ENCODE data around the gene GRIN3B. TPM values are rescaled to one million over a fixed set of nuclear protein-coding genes. Genes with fewer than 3 reads are reported as not detected.

Gene GRIN3B
- polyA plus RNA-seq, 1 donor: 0.22 TPM

DNA sequence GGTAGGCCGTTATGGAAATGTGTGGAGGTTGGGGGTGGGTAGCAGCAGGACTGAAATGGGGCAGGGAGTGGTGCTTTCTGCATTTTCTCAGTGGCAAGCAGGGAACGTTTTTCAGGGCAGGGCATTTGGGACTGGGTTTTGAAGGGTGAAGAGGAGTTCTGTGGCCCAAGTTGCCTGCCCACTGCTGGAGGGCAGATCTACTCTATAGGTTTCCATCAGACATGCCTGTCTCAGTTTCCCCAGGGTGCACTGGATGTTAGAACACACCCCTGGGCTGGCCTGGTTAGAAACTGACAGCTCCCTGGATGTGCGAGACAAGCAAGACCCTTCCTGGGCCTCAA is 870 bp upstream of the GRIN3B start:
- Histone ChIP-seq H3K36me3 (ENCODE audit: control insufficient read depth, insufficient read depth, low read length) (peaks cover 4% of the 10 kb centered on the region), H3K9me3 (ENCODE audit: control insufficient read depth, low read depth, low read length) (peaks cover 11% of the 10 kb centered on the region), H3K4me3 (ENCODE audit: low read length) (no peak overlapping the region), H3K4me1 (ENCODE audit: control insufficient read depth, insufficient read depth, low read length) (peaks cover 20% of the 10 kb centered on the region), H3K27ac (ENCODE audit: low read length) (no peak overlapping the region), H3K27me3 (ENCODE audit: control insufficient read depth, insufficient read depth, low read length) (peaks cover 71% of the 10 kb centered on the region)
- DNase-seq: no peak
- 80% methylated on average over 1 of the region's 3 CpGs for WGBS (ENCODE audit: insufficient coverage, low lambda C conversion rate)

DNA sequence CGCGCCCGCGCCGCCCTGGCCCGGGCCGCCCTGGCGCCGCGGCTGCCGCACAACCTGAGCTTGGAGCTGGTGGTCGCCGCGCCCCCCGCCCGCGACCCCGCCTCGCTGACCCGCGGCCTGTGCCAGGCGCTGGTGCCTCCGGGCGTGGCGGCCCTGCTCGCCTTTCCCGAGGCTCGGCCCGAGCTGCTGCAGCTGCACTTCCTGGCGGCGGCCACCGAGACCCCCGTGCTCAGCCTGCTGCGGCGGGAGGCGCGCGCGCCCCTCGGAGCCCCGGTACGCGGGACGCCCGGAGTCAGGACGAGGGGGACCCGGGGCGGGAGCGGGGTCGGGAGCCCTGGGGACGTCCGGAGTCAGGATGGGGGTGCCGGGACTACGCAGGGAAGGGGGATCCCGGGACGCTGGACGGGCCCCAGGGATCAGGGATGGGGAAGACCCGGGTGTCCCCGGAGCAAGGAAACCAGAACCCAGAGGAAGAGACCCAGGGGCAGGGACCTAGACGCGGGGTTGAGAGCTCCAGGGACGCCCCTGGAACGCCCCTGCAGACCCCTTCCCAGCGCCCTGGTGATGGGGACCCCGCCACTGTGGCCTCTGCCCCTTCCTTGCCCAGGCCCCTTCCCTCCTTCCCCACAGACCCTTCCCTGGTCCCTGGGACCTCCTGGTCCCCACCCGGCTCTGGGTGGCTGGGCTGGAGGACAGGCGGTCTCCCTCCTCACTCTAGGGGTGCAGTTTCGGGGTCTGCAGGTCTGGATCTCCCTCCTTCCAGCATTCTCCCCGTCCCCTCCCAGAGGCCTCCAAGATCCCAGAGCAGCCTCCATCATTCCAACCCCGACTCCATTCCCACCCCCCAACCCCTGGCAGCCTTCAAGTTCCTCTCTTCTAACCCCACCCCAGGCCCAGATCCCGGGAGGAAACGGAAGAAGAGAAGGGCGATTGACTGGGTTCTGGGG is 645 bp downstream of the GRIN3B start:
- H3K27me3 ChIP-seq (ENCODE audit: control insufficient read depth, insufficient read depth, low read length): peaks cover 62% of the 10 kb centered on the region
- no peaks in the 10 kb centered on the region for H3K36me3 ChIP-seq (ENCODE audit: control insufficient read depth, insufficient read depth, low read length)
- WGBS (ENCODE audit: insufficient coverage, low lambda C conversion rate): 33% methylated on average over 3 of the region's 73 CpGs
- no peak overlapping the region for H3K4me3 ChIP-seq (ENCODE audit: low read length)
- no peak overlapping the region for H3K27ac ChIP-seq (ENCODE audit: low read length)
- DNase-seq: no peak
- H3K9me3 ChIP-seq (ENCODE audit: control insufficient read depth, low read depth, low read length): peaks cover 18% of the 10 kb centered on the region
- peaks cover 18% of the 10 kb centered on the region for H3K4me1 ChIP-seq (ENCODE audit: control insufficient read depth, insufficient read depth, low read length)

DNA sequence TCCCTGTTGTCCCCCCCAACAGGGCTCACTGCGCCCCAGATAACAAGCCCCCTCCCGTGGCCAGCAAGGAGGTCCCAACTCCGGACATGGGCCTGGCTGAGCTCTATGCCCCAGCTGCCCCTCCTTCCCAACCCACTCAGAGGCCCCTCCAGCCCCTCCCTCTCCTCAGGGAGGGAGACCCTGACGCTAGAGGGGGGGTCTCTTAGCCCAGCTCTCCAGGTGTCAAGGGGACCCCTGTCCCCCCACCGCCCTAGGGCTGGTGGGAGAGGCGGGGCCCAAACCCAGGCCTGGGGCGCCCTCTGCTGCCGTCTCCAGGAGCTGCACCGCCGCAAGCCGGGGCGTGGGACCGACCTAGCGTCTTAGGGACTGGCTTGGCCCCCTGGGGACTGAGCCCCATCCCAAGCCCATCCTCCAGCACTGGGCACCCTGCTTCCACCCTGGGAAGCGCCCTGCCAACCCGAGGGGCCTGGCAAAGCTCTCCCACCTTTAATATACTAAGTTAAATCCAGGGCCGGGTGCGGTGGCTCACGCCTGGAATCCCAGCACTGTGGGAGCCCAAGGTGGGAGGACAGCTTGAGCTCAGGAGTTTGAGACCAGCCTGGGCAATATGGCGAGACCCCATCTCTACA is 1.4 kb downstream of the GRIN3B start:
- no peak overlapping the region for H3K27ac ChIP-seq (ENCODE audit: low read length)
- no peak overlapping the region for H3K4me3 ChIP-seq (ENCODE audit: low read length)
- no CpG with 5 or more reads among the region's 20 CpGs for WGBS (ENCODE audit: insufficient coverage, low lambda C conversion rate)
- peaks cover 54% of the 10 kb centered on the region for H3K27me3 ChIP-seq (ENCODE audit: control insufficient read depth, insufficient read depth, low read length)
- peaks cover 11% of the 10 kb centered on the region for H3K4me1 ChIP-seq (ENCODE audit: control insufficient read depth, insufficient read depth, low read length)
- peaks cover 14% of the 10 kb centered on the region for H3K9me3 ChIP-seq (ENCODE audit: control insufficient read depth, low read depth, low read length)
- H3K36me3 ChIP-seq (ENCODE audit: control insufficient read depth, insufficient read depth, low read length): no peaks in the 10 kb centered on the region
- no peak for DNase-seq

- Histone ChIP-seq H3K4me1 (ENCODE audit: control insufficient read depth, insufficient read depth, low read length) (peaks cover 11% of the 10 kb centered on the region), H3K36me3 (ENCODE audit: control insufficient read depth, insufficient read depth, low read length) (no peaks in the 10 kb centered on the region), H3K27ac (ENCODE audit: low read length) (no peak overlapping the region), H3K27me3 (ENCODE audit: control insufficient read depth, insufficient read depth, low read length) (peaks cover 44% of the 10 kb centered on the region), H3K9me3 (ENCODE audit: control insufficient read depth, low read depth, low read length) (peaks cover 12% of the 10 kb centered on the region), H3K4me3 (ENCODE audit: low read length) (no peak overlapping the region)
- 86% methylated on average over 1 of the region's 4 CpGs for WGBS (ENCODE audit: insufficient coverage, low lambda C conversion rate)
- no peak for DNase-seq
Measured at GRCh38 chr19:1002600-1002999, 2.4 kb downstream of the GRIN3B start.

- peaks cover under 1% of the 10 kb centered on the region for H3K36me3 ChIP-seq (ENCODE audit: control insufficient read depth, insufficient read depth, low read length)
- peaks cover 38% of the 10 kb centered on the region for H3K27me3 ChIP-seq (ENCODE audit: control insufficient read depth, insufficient read depth, low read length)
- H3K27ac ChIP-seq (ENCODE audit: low read length): no peak overlapping the region
- no peak overlapping the region for H3K4me3 ChIP-seq (ENCODE audit: low read length)
- peaks cover 13% of the 10 kb centered on the region for H3K9me3 ChIP-seq (ENCODE audit: control insufficient read depth, low read depth, low read length)
- no peak for DNase-seq
- WGBS (ENCODE audit: insufficient coverage, low lambda C conversion rate): no CpG with 5 or more reads among the region's 37 CpGs
- H3K4me1 ChIP-seq (ENCODE audit: control insufficient read depth, insufficient read depth, low read length): peaks cover 11% of the 10 kb centered on the region
Measured at GRCh38 chr19:1003283-1003682, 3.1 kb downstream of the GRIN3B start.

GRCh38 chr19:1004204-1004802 is 4.1 kb downstream of the GRIN3B start:
- no peak for DNase-seq
- H3K4me1 ChIP-seq (ENCODE audit: control insufficient read depth, insufficient read depth, low read length): peaks cover 11% of the 10 kb centered on the region
- no peak overlapping the region for H3K27ac ChIP-seq (ENCODE audit: low read length)
- peaks cover 3% of the 10 kb centered on the region for H3K36me3 ChIP-seq (ENCODE audit: control insufficient read depth, insufficient read depth, low read length)
- no peak overlapping the region for H3K4me3 ChIP-seq (ENCODE audit: low read length)
- peaks cover 19% of the 10 kb centered on the region for H3K9me3 ChIP-seq (ENCODE audit: control insufficient read depth, low read depth, low read length)
- peaks cover 27% of the 10 kb centered on the region for H3K27me3 ChIP-seq (ENCODE audit: control insufficient read depth, insufficient read depth, low read length)
- no CpG with 5 or more reads among the region's 32 CpGs for WGBS (ENCODE audit: insufficient coverage, low lambda C conversion rate)

GRCh38 chr19:1004803-1005664 is 4.8 kb downstream of the GRIN3B start:
- 80% methylated on average over 4 of the region's 70 CpGs for WGBS (ENCODE audit: insufficient coverage, low lambda C conversion rate)
- Histone ChIP-seq H3K27me3 (ENCODE audit: control insufficient read depth, insufficient read depth, low read length) (peaks cover 20% of the 10 kb centered on the region), H3K4me3 (ENCODE audit: low read length) (no peak overlapping the region), H3K4me1 (ENCODE audit: control insufficient read depth, insufficient read depth, low read length) (peaks cover 12% of the 10 kb centered on the region), H3K27ac (ENCODE audit: low read length) (no peak overlapping the region), H3K9me3 (ENCODE audit: control insufficient read depth, low read depth, low read length) (peaks cover 19% of the 10 kb centered on the region), H3K36me3 (ENCODE audit: control insufficient read depth, insufficient read depth, low read length) (peaks cover 7% of the 10 kb centered on the region)
- no peak for DNase-seq

DNA sequence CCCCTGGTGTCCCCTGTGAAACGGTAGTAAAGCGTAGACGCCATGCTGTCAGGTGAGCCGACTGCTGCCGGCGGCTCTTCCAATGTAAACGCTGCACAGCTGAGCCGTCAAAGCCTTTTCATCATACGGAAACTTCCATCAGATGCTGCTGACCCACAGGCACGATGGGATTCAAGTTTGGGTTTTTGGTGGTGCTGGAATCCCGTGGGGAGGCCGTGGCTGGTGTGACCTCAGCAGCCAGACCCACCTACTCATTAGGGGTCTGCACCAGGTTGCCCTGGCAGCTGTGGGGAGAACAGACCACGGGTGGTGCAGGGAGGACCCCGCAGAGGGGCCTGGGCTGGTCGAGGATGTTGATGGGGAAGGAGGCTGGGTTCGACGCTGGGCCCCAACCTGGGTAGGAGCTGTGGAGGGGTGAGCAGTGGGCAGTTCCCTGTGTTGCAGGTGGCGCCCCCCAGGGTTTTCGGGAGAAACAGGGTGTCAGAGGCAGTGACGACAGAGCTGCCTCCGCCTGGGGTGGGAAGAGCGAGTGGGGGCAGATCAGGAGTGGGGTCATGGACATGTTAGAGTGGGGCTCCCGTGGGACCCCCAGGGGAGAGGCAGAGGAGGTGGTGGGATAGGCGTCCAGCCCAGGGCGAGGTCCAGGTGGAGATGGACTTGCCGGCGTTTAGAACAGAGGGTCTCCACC is 6.6 kb downstream of the GRIN3B start:
- 80% methylated on average over 1 of the region's 27 CpGs for WGBS (ENCODE audit: insufficient coverage, low lambda C conversion rate)
- Histone ChIP-seq H3K4me1 (ENCODE audit: control insufficient read depth, insufficient read depth, low read length) (peaks cover 3% of the 10 kb centered on the region), H3K4me3 (ENCODE audit: low read length) (no peak overlapping the region), H3K27me3 (ENCODE audit: control insufficient read depth, insufficient read depth, low read length) (peaks cover 7% of the 10 kb centered on the region), H3K9me3 (ENCODE audit: control insufficient read depth, low read depth, low read length) (peaks cover 26% of the 10 kb centered on the region), H3K27ac (ENCODE audit: low read length) (no peak overlapping the region), H3K36me3 (ENCODE audit: control insufficient read depth, insufficient read depth, low read length) (peaks cover 15% of the 10 kb centered on the region)
- no peak for DNase-seq

DNA sequence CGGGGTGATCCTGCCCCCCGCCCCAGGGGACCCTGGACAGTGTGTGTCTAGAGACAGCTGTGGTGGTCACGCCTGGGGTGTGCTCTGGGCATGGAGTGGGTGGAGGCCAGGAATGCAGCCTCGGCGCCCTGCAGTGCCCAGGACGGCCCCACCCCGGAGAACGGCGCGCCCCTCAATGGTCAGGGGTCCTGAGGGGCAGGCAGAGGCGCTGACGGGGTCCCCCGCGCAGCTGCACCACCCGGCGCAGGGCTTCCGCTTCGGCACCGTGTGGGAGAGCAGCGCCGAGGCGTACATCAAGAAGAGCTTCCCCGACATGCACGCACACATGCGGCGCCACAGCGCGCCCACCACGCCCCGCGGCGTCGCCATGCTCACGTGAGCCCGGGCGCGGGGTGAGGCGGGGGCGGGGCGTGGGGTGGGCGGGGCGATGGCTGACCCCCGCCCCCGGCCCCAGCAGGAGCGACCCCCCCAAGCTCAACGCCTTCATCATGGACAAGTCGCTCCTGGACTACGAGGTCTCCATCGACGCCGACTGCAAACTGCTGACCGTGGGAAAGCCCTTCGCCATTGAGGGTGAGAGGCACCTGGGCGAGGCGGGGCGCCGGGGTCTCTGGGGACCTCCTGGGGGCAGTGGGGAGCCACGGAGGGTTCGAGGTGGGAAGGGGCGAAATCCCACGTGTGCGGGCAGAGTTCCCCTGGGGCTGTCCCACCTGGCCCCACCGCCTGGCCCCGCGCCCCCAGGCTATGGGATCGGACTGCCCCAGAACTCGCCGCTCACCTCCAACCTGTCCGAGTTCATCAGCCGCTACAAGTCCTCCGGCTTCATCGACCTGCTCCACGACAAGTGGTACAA is 7.4 kb downstream of the GRIN3B start:
- Histone ChIP-seq H3K27me3 (ENCODE audit: control insufficient read depth, insufficient read depth, low read length) (peaks cover 1% of the 10 kb centered on the region), H3K9me3 (ENCODE audit: control insufficient read depth, low read depth, low read length) (peaks cover 31% of the 10 kb centered on the region), H3K36me3 (ENCODE audit: control insufficient read depth, insufficient read depth, low read length) (peaks cover 22% of the 10 kb centered on the region), H3K4me3 (ENCODE audit: low read length) (no peak overlapping the region), H3K4me1 (ENCODE audit: control insufficient read depth, insufficient read depth, low read length) (peaks cover 3% of the 10 kb centered on the region), H3K27ac (ENCODE audit: low read length) (no peak overlapping the region)
- no CpG with 5 or more reads among the region's 73 CpGs for WGBS (ENCODE audit: insufficient coverage, low lambda C conversion rate)
- no peak for DNase-seq

Measured in large intestine (tissue), 3 donors.